Measurements from ENCODE around the gene MROH7. TPM values are rescaled to one million over a fixed set of nuclear protein-coding genes. Genes with fewer than 3 reads are reported as not detected.

Gene MROH7
- total RNA-seq, 1 donor = 0.42 TPM

DNA sequence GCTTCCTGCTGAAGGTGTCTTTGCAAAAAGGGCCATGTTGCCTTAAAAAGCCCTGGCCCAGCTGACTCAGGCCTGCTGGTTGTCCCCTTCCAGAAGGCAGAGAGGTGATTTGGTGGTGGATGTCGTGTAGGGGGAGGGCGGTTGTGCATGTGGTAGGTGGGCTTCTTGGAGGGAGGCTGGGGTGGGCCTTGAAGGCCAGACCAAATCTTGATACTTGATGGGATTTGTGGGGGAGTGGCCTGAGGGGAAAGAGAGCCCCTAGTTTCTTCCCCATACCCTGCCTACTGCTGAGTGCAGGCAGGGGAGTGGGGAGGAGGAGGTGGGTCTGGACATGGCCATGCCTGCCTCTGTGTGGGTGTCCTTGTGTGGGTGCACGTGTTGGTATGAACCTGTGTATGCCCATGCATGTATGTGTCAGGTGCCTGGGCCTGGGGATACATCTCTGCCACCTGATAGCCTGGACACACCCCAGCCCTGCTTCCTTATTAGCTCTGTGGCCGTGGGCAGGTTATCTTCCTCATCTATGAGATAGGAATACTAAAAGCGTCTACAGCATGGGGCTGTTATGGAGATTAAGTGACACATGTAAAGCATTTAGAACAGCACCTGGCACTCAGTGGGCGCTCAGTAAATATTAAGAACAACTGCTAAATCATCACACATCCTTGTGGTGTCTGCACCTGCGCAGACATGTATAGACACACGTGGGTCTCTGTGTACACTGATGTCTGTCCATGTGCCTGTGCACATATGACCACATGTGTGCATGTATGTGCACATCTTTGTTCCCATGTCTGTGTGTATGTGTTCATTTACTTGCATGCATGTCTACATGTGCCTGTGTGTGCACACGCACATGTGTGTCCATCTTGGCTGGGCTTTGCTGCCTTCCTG, 35.2 kb upstream of the MROH7 start:
- no peaks in the 10 kb centered on the region for H3K9me3 ChIP-seq (ENCODE audit: low read depth, low read length)
- H3K4me1 ChIP-seq (ENCODE audit: insufficient read depth, low read length) = no peaks in the 10 kb centered on the region
- no peaks in the 10 kb centered on the region for H3K27me3 ChIP-seq (ENCODE audit: insufficient read depth, low read length)
- H3K4me3 ChIP-seq (ENCODE audit: low read length) = no peak overlapping the region

DNA sequence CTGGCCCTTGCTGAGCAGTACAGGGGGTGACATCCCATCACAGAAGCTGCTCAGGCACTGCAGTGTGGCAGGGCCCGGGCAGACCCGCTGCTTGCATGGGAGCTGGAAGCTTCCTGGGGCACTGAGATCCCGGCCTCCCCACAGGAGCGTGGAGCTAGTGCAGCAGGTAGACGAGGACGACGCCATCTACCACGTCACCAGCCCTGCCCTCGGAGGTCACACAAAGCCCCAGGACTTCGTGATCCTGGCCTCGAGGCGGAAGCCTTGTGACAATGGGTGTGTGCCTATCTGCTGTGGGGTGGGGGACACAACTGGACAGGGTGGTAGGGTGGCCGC, 34.6 kb upstream of the MROH7 start:
- no peaks in the 10 kb centered on the region for H3K27me3 ChIP-seq (ENCODE audit: insufficient read depth, low read length)
- no peaks in the 10 kb centered on the region for H3K4me1 ChIP-seq (ENCODE audit: insufficient read depth, low read length)
- no peaks in the 10 kb centered on the region for H3K9me3 ChIP-seq (ENCODE audit: low read depth, low read length)
- H3K4me3 ChIP-seq (ENCODE audit: low read length) = no peak overlapping the region

GRCh38 chr1:54607821-54608565, 33.6 kb upstream of the MROH7 start:
- H3K4me3 ChIP-seq (ENCODE audit: low read length) = no peak overlapping the region
- no peaks in the 10 kb centered on the region for H3K9me3 ChIP-seq (ENCODE audit: low read depth, low read length)
- no peaks in the 10 kb centered on the region for H3K4me1 ChIP-seq (ENCODE audit: insufficient read depth, low read length)
- no peaks in the 10 kb centered on the region for H3K27me3 ChIP-seq (ENCODE audit: insufficient read depth, low read length)

GRCh38 chr1:54608566-54609230, 32.9 kb upstream of the MROH7 start:
- no peaks in the 10 kb centered on the region for H3K4me1 ChIP-seq (ENCODE audit: insufficient read depth, low read length)
- H3K9me3 ChIP-seq (ENCODE audit: low read depth, low read length) = no peaks in the 10 kb centered on the region
- H3K4me3 ChIP-seq (ENCODE audit: low read length) = no peak overlapping the region
- H3K27me3 ChIP-seq (ENCODE audit: insufficient read depth, low read length) = no peaks in the 10 kb centered on the region

DNA sequence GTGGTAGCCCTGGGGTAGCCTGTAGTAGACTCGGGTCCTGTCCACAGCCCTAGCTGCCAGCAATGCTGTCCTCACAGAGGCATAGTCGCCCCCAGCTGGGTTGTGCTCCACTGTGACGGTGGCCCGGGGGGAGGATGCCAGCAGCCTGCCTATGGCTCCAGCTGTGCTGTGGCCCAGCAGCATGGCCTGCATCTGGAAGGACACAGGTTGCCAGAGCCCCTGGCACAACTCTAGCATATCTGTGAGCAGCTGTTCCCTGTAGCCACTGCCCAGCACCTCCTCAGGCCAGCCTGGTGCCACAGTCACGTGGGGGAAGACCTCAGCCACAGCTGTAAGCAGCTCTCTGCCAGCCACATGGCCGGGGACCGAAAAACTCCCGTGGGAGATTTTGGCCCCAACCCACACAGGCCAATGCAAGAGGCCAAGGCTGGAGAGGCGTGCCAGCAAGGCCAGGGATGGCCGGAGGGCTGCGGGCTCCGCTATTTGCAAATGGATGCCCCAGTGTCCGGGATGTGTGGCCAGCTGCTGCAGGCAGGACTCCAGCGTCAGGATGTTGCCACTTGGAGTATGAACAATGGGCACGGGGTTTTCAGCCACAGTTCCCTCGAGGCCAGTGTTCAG, 32.2 kb upstream of the MROH7 start:
- Histone ChIP-seq H3K9me3 (ENCODE audit: low read depth, low read length) (no peaks in the 10 kb centered on the region), H3K4me1 (ENCODE audit: insufficient read depth, low read length) (no peaks in the 10 kb centered on the region), H3K27me3 (ENCODE audit: insufficient read depth, low read length) (no peaks in the 10 kb centered on the region), H3K4me3 (ENCODE audit: low read length) (no peak overlapping the region)

GRCh38 chr1:54610048-54610447, 31.5 kb upstream of the MROH7 start:
- Histone ChIP-seq H3K9me3 (ENCODE audit: low read depth, low read length) (no peaks in the 10 kb centered on the region), H3K4me3 (ENCODE audit: low read length) (no peak overlapping the region), H3K27me3 (ENCODE audit: insufficient read depth, low read length) (no peaks in the 10 kb centered on the region), H3K4me1 (ENCODE audit: insufficient read depth, low read length) (no peaks in the 10 kb centered on the region)

GRCh38 chr1:54610601-54611580, 30.7 kb upstream of the MROH7 start:
- H3K9me3 ChIP-seq (ENCODE audit: low read depth, low read length) = no peaks in the 10 kb centered on the region
- H3K27me3 ChIP-seq (ENCODE audit: insufficient read depth, low read length) = no peaks in the 10 kb centered on the region
- H3K4me1 ChIP-seq (ENCODE audit: insufficient read depth, low read length) = no peaks in the 10 kb centered on the region
- H3K4me3 ChIP-seq (ENCODE audit: low read length) = no peak overlapping the region

GRCh38 chr1:54611621-54612020, 30.0 kb upstream of the MROH7 start:
- Histone ChIP-seq H3K4me3 (ENCODE audit: low read length) (no peak overlapping the region), H3K9me3 (ENCODE audit: low read depth, low read length) (no peaks in the 10 kb centered on the region), H3K27me3 (ENCODE audit: insufficient read depth, low read length) (no peaks in the 10 kb centered on the region), H3K4me1 (ENCODE audit: insufficient read depth, low read length) (no peaks in the 10 kb centered on the region)

GRCh38 chr1:54614024-54614423, 27.6 kb upstream of the MROH7 start:
- Histone ChIP-seq H3K4me1 (ENCODE audit: insufficient read depth, low read length) (no peaks in the 10 kb centered on the region), H3K9me3 (ENCODE audit: low read depth, low read length) (no peaks in the 10 kb centered on the region), H3K27me3 (ENCODE audit: insufficient read depth, low read length) (no peaks in the 10 kb centered on the region), H3K4me3 (ENCODE audit: low read length) (no peak overlapping the region)

GRCh38 chr1:54614563-54614962, 27.0 kb upstream of the MROH7 start:
- H3K9me3 ChIP-seq (ENCODE audit: low read depth, low read length) = no peaks in the 10 kb centered on the region

GRCh38 chr1:54615531-54616279, 25.9 kb upstream of the MROH7 start:
- Histone ChIP-seq H3K9me3 (ENCODE audit: low read depth, low read length) (no peaks in the 10 kb centered on the region), H3K4me3 (ENCODE audit: low read length) (no peak overlapping the region), H3K4me1 (ENCODE audit: insufficient read depth, low read length) (no peaks in the 10 kb centered on the region), H3K27me3 (ENCODE audit: insufficient read depth, low read length) (no peaks in the 10 kb centered on the region)

More at GRCh38 chr1:54614563-54614962, 27.0 kb upstream of the MROH7 start:
- Histone ChIP-seq H3K27me3 (ENCODE audit: insufficient read depth, low read length) (no peaks in the 10 kb centered on the region), H3K4me3 (ENCODE audit: low read length) (no peak overlapping the region), H3K4me1 (ENCODE audit: insufficient read depth, low read length) (no peaks in the 10 kb centered on the region)

GRCh38 chr1:54619749-54620148, 21.8 kb upstream of the MROH7 start:
- H3K4me3 ChIP-seq (ENCODE audit: low read length) = no peak overlapping the region
- no peaks in the 10 kb centered on the region for H3K27me3 ChIP-seq (ENCODE audit: insufficient read depth, low read length)
- H3K9me3 ChIP-seq (ENCODE audit: low read depth, low read length) = no peaks in the 10 kb centered on the region
- no peaks in the 10 kb centered on the region for H3K4me1 ChIP-seq (ENCODE audit: insufficient read depth, low read length)

- Histone ChIP-seq H3K4me3 (ENCODE audit: low read length) (no peak within 1 kb of the TSS), H3K9me3 (ENCODE audit: low read depth, low read length) (no peaks in the 10 kb centered on the region), H3K4me1 (ENCODE audit: insufficient read depth, low read length) (no peaks in the 10 kb centered on the region), H3K27me3 (ENCODE audit: insufficient read depth, low read length) (no peaks in the 10 kb centered on the region)
These were observed 18.2 kb upstream of the MROH7 start, which contains the start of gene FAM151A for GRCh38 chr1:54623216-54624007. Gene FAM151A (minus strand): TSS chr1:54623525. CDS start chr1:54623395, 130 bp downstream.

Data from mononuclear cell (primary cell).